ENCODE data around the gene TCF25. TPM values are rescaled to one million over a fixed set of nuclear protein-coding genes. Genes with fewer than 3 reads are reported as not detected.

Gene TCF25
- total and polyA plus RNA-seq, 10 donors: 113 to 412 (median 251) TPM

- Histone ChIP-seq H3K36me3 (no peaks in the 10 kb centered on the region), H3K4me1 (peaks cover 5 to 24% (median 18%) of the 10 kb centered on the region in 6 donors), H3K4me3 (peak overlapping the region; percentile 3 to 70 (median 42)), H3K9me3 (no peaks in the 10 kb centered on the region), H3K27ac (peak overlapping the region in 3 of 8 donors; percentile 36 to 65 (median 56)), H3K27me3 (replicated peaks in 1 of 7) (peaks cover 0 to 53% (median 9%) of the 10 kb centered on the region in 7 donors)
- intact Hi-C loops (cut with DNase I; ENCODE audit: low total_unique reads): no loop called here
- WGBS, 5 donors: 9 to 15% (median 13%) methylated on average over 40 to 43 of the region's 43 CpGs
- DNase-seq: no peak
- peak; percentile 34 to 45 (median 38) for TF ChIP-seq POLR2AphosphoS5 (IDR thresholded peaks at IDR 0.05)
- TF ChIP-seq POLR2A (IDR thresholded peaks at IDR 0.05): no peak
- TF ChIP-seq CTCF (IDR thresholded peaks at IDR 0.05 in 8 of 11, conservative IDR thresholded peaks at IDR 0.05 in 3 of 11): no peak
Observed at GRCh38 chr16:89827383-89828198, 45.8 kb upstream of the TCF25 start.

DNA sequence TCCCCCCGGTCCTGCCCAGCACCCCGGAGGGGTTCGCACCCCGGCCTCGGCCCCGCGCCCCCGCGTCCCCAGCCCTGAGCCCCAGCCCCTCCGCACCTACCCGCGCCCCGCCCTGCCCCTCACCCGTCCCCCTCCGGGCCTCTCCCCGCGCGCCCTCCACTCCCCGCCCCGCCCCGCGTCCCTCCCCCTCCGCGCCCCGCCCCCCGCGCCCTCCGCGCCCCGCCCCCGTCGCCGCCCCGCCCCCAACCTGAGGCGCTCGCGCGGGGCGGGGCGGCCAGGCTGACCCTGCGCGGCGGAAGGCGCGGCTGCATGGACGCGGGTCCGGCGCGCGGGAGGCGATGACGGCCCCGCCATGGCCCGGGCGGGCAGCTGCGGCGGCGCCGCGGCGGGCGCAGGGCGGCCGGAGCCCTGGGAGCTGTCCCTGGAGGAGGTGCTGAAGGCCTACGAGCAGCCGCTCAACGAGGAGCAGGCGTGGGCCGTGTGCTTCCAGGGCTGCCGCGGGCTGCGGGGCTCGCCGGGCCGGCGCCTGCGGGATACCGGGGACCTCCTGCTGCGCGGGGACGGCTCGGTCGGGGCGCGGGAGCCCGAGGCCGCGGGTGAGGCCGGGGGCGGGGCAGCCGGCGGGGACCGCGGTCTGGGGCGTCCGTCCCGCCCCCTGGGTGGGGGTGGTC is 45.1 kb upstream of the TCF25 start, which contains the start of gene SPIRE2:
TSS of gene SPIRE2 (plus strand) at position 277 of the 671 bp plus-strand sequence. CDS start at position 353, 76 bp downstream.
- peak within 1 kb of the TSS; percentile 3 to 70 (median 42) for H3K4me3 ChIP-seq
- peak within 1 kb of the TSS in 3 of 8 donors; percentile 36 to 65 (median 56) for H3K27ac ChIP-seq

GRCh38 chr16:89828870-89829629 is 44.3 kb upstream of the TCF25 start:
- peaks cover 5 to 24% (median 18%) of the 10 kb centered on the region in 6 donors for H3K4me1 ChIP-seq
- TF ChIP-seq POLR2AphosphoS5 (IDR thresholded peaks at IDR 0.05) (no peak), CTCF (IDR thresholded peaks at IDR 0.05 in 8 of 11, conservative IDR thresholded peaks at IDR 0.05 in 3 of 11) (no peak), POLR2A (IDR thresholded peaks at IDR 0.05) (no peak)
- H3K36me3 ChIP-seq: no peaks in the 10 kb centered on the region
- peak overlapping the region in 7 of 8 donors; percentile 15 to 70 (median 44) for H3K4me3 ChIP-seq
- H3K27ac ChIP-seq: no peak overlapping the region
- WGBS, 5 donors: 24 to 29% (median 27%) methylated on average over 19 to 26 of the region's 26 CpGs
- no peaks in the 10 kb centered on the region for H3K9me3 ChIP-seq
- peaks cover 0 to 65% (median 9%) of the 10 kb centered on the region in 7 donors for H3K27me3 ChIP-seq (replicated peaks in 1 of 7)
- intact Hi-C loops (cut with DNase I; ENCODE audit: low total_unique reads): no loop called here
- DNase-seq: no peak

More for the DNA sequence above, 45.1 kb upstream of the TCF25 start, which contains the start of gene SPIRE2:
- Histone ChIP-seq H3K4me1 (peaks cover 5 to 24% (median 18%) of the 10 kb centered on the region in 6 donors), H3K36me3 (no peaks in the 10 kb centered on the region), H3K9me3 (no peaks in the 10 kb centered on the region), H3K27me3 (replicated peaks in 1 of 7) (peaks cover 0 to 61% (median 9%) of the 10 kb centered on the region in 7 donors)
- WGBS, 5 donors: 0 to 1% (median 0%) methylated on average over 3 to 87 of the region's 98 CpGs
- DNase-seq: peak; percentile 89
- intact Hi-C loops (cut with DNase I; ENCODE audit: low total_unique reads): no loop called here
- TF ChIP-seq POLR2AphosphoS5 (IDR thresholded peaks at IDR 0.05) (peak in 1 of 3 donors; percentile 10), POLR2A (IDR thresholded peaks at IDR 0.05) (no peak)

Measured in spleen (tissue), 11 donors.